GM13977 (cell line): ENCODE data around the gene LBX2.

ENCODE experiments used
- DNase-seq: peaks from one replicate; pipeline ENCODE4 v3.0.0; 2012; ENCODE audit warnings: low spot score
- CTCF ChIP-seq: IDR thresholded peaks from 2 replicates; pipeline ENCODE4 v1.5.1; 2012; ENCODE audit warnings: mild to moderate bottlenecking, control low read depth; ENCODE audit not compliant: insufficient read depth; ENCODE audit errors: extremely low read depth, missing control alignments
- in situ Hi-C: fragments of 300-500 bp; cut with MboI; formaldehyde crosslinking; loops from one replicate; pipeline ENCODE4 v1.12.0; 2022; ENCODE audit warnings: low sequenced_read_pairs, low pct_unique_long_range_greater_than_20kb, mixed read lengths, inconsistent platforms; ENCODE audit not compliant: unreplicated experiment

LBX2 gene

GRCh38 chr2:74482801-74483674 is 16.4 kb downstream of the LBX2 start, which contains the start of the genes CCDC142 and TTC31:
Gene CCDC142, minus strand, starts transcription at chr2:74482998. Its CDS starts 161 bp downstream, at chr2:74482837.
Gene TTC31, plus strand, starts transcription at chr2:74483081. Its CDS starts 15 bp downstream, at chr2:74483096.
- TF ChIP-seq CTCF: peak; percentile 95
- in situ Hi-C loops: loop anchor here (25.0 kb wide), 1 partner anchor 104 kb away; no protein-coding TSS in a partner anchor
- DNase-seq: peak; percentile 93

- no peak for TF ChIP-seq CTCF
- peak; percentile 65 for DNase-seq
- in situ Hi-C loops: loop anchor here (25.0 kb wide), 1 partner anchor 105 kb away; no protein-coding TSS in a partner anchor
Observed at GRCh38 chr2:74481961-74482800, 17.2 kb downstream of the LBX2 start.

GRCh38 chr2:74481431-74481830 is 18.0 kb downstream of the LBX2 start:
- DNase-seq: no peak
- in situ Hi-C loops: loop anchor here (25.0 kb wide), 1 partner anchor 106 kb away; no protein-coding TSS in a partner anchor
- TF ChIP-seq CTCF: no peak

- DNase-seq: no peak
- in situ Hi-C loops: loop anchor here (25.0 kb wide), 1 partner anchor 112 kb away; no protein-coding TSS in a partner anchor
- TF ChIP-seq CTCF: peak; percentile 46
Observed at GRCh38 chr2:74474899-74475298, 24.5 kb downstream of the LBX2 start.

GRCh38 chr2:74474481-74474880 is 24.9 kb downstream of the LBX2 start:
- in situ Hi-C loops: no loop called here
- no peak for DNase-seq
- no peak for TF ChIP-seq CTCF

- in situ Hi-C loops: no loop called here
- DNase-seq: peak; percentile 14
- no peak for TF ChIP-seq CTCF
Observed at GRCh38 chr2:74472945-74473258, 26.5 kb downstream of the LBX2 start.
